Ascending aorta (tissue), 2 donors: ENCODE data around the gene ATOH8. TPM values are rescaled to one million over a fixed set of nuclear protein-coding genes. Genes with fewer than 3 reads are reported as not detected.

Experiments
- DNase-seq, 2 donors: peaks; one replicate each; pipeline ENCODE4 v3.0.0-alpha.2; 2019; ENCODE audit warnings: low spot score in 2 of 2
- H3K27ac ChIP-seq, 2 donors: fragments of 200-600 bp; sonication (generic); one replicate each; pipeline ENCODE4 v1.5.1; 2016 to 2017; ENCODE audit warnings: mild to moderate bottlenecking in 1 of 2
- H3K27me3 ChIP-seq: fragments of 200-600 bp; sonication (generic); one replicate; pipeline ENCODE4 v1.5.1; 2017
- H3K36me3 ChIP-seq, 2 donors: fragments of 200-600 bp; sonication (generic); one replicate each; pipeline ENCODE4 v1.5.1; 2016
- H3K4me1 ChIP-seq, 2 donors: fragments of 200-600 bp; sonication (generic); one replicate each; pipeline ENCODE4 v1.5.1; 2016 to 2017; ENCODE audit warnings: mild to moderate bottlenecking in 1 of 2
- H3K4me3 ChIP-seq, 2 donors: fragments of 200-600 bp; sonication (generic); one replicate each; pipeline ENCODE4 v1.5.1; 2016 to 2017; ENCODE audit warnings: mild to moderate bottlenecking in 1 of 2
- H3K9me3 ChIP-seq, 2 donors: fragments of 200-600 bp; sonication (generic); one replicate each; pipeline ENCODE4 v1.5.1; 2016
- CTCF ChIP-seq, 3 experiments: fragments of 200-600 bp in 2 of 3; fragments of 450-650 bp in 1 of 3; sonication (generic) in 2 of 3; IDR thresholded peaks; one replicate each; pipeline ENCODE4 v1.5.1; 2016 to 2019; ENCODE audit warnings: antibody characterized with exemption in 3 of 3, mild to moderate bottlenecking in 1 of 3, moderate library complexity in 1 of 3
- intact Hi-C: fragments of 100-400 bp; cut with DNase I; formaldehyde crosslinking; loops from one replicate; pipeline ENCODE4 v1.15.1; 2023
- total RNA-seq: library from RNA; depleted of rRNA; stranded (reverse); fragments of >200 nt; gene quantifications from one replicate; pipeline ENCODE4 v1.1.0, GENCODE V29; 2016

Gene ATOH8
- total RNA-seq, 1 donor from 2014 or later, result 239 TPM

DNA sequence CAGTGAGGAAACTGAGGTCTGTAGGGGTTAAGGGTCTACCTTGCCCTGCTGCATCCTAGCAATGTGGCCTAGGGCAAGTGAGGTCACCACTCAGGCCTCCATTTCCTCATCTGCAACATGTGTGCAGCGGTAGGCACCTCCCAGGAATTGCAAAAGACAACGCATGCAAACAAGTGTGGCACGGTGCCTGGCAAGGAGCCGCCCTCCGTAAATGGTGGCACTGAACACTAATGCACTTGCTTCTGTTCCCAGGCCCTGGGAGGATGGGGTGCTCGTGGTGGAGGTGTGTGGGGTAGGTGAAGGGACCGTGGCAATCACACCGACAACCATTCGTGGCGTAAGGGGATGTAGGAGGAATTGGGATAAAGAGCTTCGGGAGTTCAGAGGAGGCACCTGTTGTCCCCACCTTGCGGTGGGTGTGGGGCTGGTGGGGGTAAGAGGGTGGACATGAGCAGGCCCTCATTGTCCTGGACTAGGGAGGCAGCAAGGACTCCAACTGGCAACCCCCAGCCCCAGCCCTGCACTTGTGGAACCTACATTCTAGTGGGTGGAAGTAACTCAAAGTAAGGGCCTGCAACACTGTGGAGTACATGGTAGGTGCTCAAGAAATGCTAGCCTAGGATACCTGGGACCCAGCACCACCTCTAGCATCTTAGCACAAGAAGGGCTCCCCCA, 26.0 kb downstream of the ATOH8 start:
- Histone ChIP-seq H3K27me3 (no peaks in the 10 kb centered on the region), H3K4me1 (peaks cover 32 to 96% of the 10 kb centered on the region in 2 donors), H3K4me3 (no peak overlapping the region), H3K36me3 (peaks cover 14 to 61% of the 10 kb centered on the region in 2 donors), H3K9me3 (no peaks in the 10 kb centered on the region), H3K27ac (peak overlapping the region; percentile 68 to 93)
- TF ChIP-seq CTCF (IDR thresholded peaks at IDR 0.05), result no peak
- intact Hi-C loops, result no loop called here
- DNase-seq, result no peak

GRCh38 chr2:85780316-85781012, 26.7 kb downstream of the ATOH8 start:
- Histone ChIP-seq H3K27me3 (no peaks in the 10 kb centered on the region), H3K9me3 (no peaks in the 10 kb centered on the region), H3K27ac (peak overlapping the region; percentile 68 to 93), H3K4me3 (no peak overlapping the region), H3K36me3 (peaks cover 14 to 55% of the 10 kb centered on the region in 2 donors), H3K4me1 (peaks cover 33 to 96% of the 10 kb centered on the region in 2 donors)
- DNase-seq, result peak in 1 of 2 donors; percentile 83
- no peak for TF ChIP-seq CTCF (IDR thresholded peaks at IDR 0.05)
- intact Hi-C loops, result no loop called here

- H3K36me3 ChIP-seq, result peaks cover 11 to 49% of the 10 kb centered on the region in 2 donors
- intact Hi-C loops, result no loop called here
- H3K4me1 ChIP-seq, result peaks cover 35 to 95% of the 10 kb centered on the region in 2 donors
- no peaks in the 10 kb centered on the region for H3K27me3 ChIP-seq
- DNase-seq, result no peak
- H3K4me3 ChIP-seq, result no peak overlapping the region
- H3K9me3 ChIP-seq, result no peaks in the 10 kb centered on the region
- H3K27ac ChIP-seq, result peak overlapping the region; percentile 68 to 93
- no peak for TF ChIP-seq CTCF (IDR thresholded peaks at IDR 0.05)
These were observed 27.2 kb downstream of the ATOH8 start for GRCh38 chr2:85781013-85781332.

DNA sequence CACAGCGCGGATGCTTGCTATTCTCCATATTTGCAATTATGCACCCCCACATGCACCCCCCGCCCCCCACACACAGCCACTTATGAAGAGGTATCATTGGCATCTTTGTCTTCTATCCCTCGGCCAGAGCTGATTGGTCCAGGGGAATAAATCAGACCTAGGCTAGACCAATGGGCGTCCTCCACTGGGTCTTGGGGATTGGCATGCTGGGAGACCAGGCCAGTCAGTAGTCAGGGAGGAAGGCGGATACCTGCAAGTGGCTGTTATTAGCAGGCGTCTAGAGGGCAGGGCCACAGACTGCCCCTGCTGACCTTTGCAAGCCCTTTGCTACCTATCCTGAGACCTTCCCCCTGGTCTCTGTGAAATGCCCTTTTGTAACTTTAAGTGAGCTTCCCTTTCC, 30.0 kb downstream of the ATOH8 start:
- Histone ChIP-seq H3K4me1 (peaks cover 40 to 94% of the 10 kb centered on the region in 2 donors), H3K27me3 (no peaks in the 10 kb centered on the region), H3K9me3 (no peaks in the 10 kb centered on the region), H3K36me3 (peaks cover 24 to 49% of the 10 kb centered on the region in 2 donors), H3K27ac (peak overlapping the region; percentile 80 to 93), H3K4me3 (no peak overlapping the region)
- TF ChIP-seq CTCF (IDR thresholded peaks at IDR 0.05), result no peak
- no peak for DNase-seq
- intact Hi-C loops, result no loop called here

DNA sequence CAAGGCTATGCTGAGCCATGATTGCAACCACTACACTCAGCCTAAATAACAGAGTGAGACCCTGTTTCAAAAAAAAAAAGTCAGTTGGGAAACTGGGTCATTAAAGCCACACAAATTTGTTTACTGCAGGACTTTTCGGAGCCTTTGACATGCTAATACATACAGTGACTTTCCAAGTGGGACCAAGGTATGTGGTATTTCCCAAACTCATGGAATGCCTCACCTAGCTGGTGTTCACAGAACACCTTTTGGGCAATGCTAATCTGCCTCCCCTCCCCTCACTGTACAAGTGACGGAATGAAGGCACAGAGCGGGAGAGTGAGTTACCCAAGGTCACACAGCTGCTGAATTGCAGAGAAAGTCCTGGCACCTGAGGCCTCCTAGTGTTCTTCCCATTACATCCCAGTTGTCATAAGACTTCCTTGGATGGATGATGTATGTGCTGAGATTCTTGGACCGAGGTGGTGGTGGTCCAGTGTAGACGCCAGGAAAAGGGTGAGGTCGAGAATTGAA, 30.7 kb downstream of the ATOH8 start:
- H3K27me3 ChIP-seq, result no peaks in the 10 kb centered on the region
- intact Hi-C loops, result no loop called here
- no peak for TF ChIP-seq CTCF (IDR thresholded peaks at IDR 0.05)
- peaks cover 26 to 48% of the 10 kb centered on the region in 2 donors for H3K36me3 ChIP-seq
- peaks cover 34 to 86% of the 10 kb centered on the region in 2 donors for H3K4me1 ChIP-seq
- no peaks in the 10 kb centered on the region for H3K9me3 ChIP-seq
- H3K27ac ChIP-seq, result peak overlapping the region; percentile 80 to 93
- no peak overlapping the region for H3K4me3 ChIP-seq
- DNase-seq, result no peak
